GM18873 (cell line): ENCODE data around the gene ARRB1.
A peak's percentile ranks its signal among the peaks of the same experiment; 100 is the strongest.
"Not testable (repeated sequence)": the region's sequence is repeated elsewhere in the genome, so short reads cannot be mapped to it uniquely, and the experiment has no call there.

Experiments
- ATAC-seq: cut with Tn5 transposase; IDR thresholded peaks from one replicate; pipeline ENCODE4 v1.9.1; 2021; ENCODE audit warnings: mild to moderate bottlenecking, moderate library complexity, moderate number of reproducible peaks; ENCODE audit not compliant: unreplicated experiment, low FRiP score

The ARRB1 gene

DNA sequence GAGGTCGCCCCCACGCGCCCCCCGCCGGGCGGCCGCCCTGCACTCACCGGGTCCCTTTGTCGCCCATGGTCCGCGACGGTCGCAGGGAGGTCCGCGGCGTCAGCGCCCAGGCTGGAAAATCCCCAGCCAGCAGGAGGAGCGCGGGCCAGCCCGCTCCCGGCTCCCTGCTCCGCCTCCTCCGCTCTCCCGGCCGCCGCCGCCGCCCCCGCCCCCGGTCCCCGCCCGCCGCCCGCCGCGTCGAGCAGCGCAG lies at the start of gene ARRB1:
Gene ARRB1 (minus strand): TSS at position 121 of the 250 bp plus-strand sequence. CDS start 54 bp downstream, at position 67.
- ATAC-seq, result no peak

DNA sequence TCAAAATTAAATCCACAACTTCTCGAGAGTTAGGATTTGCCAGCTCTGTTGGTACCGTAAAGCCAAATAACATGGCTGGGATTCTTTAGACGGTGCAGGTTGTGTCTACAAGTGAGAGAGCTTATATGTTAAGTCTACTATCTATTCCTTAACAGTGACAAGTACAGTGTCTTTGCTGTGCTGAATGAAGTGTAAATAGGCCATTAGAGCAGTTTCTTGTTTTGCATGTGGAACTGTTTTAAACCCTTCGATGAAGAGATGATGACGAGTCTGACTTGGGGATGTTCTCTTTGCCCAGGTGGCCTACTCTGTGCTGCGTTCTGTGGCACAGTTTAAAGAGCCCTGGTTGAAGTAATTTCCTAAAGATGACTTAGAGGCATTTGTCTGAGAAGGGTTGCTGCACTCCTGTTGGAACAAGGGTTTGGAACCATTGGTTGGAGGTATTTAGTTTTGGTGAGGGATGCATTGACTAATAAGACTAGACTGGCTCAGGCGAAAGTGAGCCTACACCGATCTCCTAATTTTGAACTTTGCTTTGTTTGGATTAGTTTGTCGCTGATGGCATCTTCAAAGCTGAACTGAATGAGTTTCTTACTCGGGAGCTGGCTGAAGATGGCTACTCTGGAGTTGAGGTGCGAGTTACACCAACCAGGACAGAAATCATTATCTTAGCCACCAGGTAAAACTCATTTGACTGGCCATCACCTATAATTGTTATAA lies 48.8 kb upstream of the ARRB1 start:
- no peak for ATAC-seq

DNA sequence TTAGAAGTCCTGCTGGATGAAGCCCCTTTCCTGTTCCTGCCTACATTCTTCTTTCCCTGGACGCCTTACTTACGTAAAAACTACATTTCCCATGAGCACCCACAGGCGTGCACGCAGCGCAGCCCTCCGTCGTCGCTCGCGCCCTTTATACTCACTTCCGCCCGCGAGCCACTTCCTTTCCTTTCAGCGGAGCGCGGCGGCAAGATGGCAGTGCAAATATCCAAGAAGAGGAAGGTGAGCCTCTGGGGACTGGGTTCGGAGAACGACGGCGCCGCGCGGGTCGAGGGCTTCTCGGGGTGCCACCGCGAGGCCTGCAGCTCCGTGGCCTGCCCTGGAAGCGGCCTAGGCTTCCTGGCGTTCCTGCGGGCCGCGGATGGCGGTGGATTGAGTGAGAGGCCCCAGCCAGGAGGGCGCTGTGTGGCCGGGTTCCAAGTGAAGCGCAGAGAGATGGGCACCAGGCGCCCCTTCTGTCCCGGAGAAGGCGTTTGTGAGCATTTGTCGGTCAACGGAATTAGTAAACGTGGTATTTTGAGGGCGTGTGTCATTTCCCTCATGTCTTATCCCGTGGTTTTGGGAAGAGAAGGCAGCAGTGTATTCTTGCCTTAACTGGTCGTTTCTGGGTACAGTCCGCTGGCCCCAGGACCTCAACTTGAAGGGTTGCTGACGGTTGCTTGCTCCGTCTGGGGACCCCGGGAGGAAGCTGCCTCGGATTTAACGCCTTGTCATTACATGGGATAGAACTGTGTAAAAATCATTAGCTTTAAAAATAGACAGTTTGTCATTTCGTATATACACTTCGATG lies 48.1 kb upstream of the ARRB1 start, which contains the start of gene RPS3:
Gene RPS3 (plus strand): TSS at position 175 of the 802 bp plus-strand sequence. CDS start 30 bp downstream, at position 205.
- peak; percentile 76 for ATAC-seq

DNA sequence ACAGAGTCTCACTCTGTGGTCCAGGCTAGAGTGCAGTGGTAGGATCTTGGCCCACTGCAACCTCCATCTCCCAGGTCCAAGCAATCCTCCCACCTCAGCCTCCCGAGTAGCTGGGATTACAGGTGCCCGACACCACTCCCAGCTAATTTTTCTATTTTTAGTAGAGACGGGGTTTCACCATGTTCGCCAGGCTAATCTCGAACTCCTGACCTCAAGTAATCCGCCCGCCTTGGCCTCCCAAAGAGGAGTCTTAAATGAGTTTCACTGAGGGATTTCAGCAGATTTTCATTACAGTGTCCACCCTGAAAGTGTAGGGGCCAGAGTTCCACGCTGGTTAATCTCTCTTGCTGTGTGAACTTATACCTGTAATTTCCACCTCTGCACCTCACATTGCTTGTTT lies 47.4 kb upstream of the ARRB1 start:
- ATAC-seq, result no peak

DNA sequence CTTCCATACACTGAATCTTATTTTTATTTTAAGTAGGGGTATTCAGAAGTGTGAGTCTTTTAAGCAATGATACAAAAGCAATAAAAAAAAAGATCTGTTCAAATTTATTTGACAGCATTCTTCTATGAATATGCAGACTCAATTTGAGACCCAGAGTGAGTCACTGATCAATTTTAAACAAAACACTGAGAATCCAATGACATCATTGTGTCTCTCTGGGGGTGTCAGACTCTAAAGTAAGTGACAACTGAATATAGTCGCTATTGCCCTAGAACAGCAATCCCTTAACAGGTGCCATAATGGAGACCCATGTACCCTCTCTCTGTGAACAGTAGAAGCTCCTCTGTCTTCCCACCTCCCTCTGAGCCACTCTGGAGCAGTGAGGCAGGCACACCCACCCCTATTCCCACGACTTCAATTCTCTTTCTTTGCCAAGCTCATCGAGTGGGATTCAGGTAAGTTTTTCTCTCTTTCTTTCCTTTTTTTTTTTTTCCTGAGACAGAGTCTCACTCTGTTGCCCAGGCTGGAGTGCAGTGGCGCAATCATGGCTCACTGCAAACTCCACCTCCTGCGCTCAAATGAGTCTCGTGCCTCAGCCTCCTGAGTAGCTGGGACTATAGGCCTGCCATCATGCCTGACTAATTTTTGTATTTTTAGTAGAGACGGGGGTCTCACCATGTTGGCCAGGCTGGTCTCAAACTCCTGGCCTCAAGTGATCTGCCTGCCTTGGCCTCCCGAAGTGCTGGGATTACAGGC lies 42.8 kb upstream of the ARRB1 start:
- ATAC-seq, result no peak

DNA sequence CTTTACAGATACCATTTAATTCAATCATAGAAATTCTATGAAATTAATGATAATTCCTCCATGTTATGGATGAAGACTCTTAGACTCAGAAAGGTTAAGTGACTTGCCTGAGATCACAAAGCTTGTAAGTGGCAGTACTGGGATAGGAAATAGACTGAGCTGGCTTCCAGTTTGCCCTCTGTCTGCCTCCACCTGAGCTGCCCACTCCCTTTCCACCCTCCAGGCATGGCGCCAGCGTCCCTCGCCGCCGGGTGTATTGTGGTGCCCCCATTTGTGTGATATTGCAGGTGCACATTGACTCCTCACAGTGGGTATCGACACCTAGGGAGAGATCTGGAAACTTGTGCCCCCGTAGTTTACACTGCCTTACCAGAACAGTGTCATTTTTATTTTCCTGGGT lies 38.5 kb upstream of the ARRB1 start:
- no peak for ATAC-seq

DNA sequence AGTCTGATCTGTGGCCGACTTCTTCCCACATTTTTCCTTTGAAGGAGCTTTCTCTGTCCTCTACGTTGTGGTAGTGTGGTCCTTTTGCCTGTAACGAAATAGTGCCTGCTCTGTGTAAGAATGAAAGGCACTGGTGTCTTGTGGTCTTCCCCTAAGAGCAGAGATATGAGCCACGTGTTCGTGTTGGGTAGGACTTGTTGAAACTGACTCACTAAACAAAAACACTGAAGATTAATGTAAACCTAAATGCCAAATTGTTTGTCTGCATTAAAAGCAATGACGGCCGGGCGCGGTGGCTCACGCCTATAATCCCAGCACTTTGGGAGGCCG lies 37.8 kb upstream of the ARRB1 start:
- no peak for ATAC-seq

DNA sequence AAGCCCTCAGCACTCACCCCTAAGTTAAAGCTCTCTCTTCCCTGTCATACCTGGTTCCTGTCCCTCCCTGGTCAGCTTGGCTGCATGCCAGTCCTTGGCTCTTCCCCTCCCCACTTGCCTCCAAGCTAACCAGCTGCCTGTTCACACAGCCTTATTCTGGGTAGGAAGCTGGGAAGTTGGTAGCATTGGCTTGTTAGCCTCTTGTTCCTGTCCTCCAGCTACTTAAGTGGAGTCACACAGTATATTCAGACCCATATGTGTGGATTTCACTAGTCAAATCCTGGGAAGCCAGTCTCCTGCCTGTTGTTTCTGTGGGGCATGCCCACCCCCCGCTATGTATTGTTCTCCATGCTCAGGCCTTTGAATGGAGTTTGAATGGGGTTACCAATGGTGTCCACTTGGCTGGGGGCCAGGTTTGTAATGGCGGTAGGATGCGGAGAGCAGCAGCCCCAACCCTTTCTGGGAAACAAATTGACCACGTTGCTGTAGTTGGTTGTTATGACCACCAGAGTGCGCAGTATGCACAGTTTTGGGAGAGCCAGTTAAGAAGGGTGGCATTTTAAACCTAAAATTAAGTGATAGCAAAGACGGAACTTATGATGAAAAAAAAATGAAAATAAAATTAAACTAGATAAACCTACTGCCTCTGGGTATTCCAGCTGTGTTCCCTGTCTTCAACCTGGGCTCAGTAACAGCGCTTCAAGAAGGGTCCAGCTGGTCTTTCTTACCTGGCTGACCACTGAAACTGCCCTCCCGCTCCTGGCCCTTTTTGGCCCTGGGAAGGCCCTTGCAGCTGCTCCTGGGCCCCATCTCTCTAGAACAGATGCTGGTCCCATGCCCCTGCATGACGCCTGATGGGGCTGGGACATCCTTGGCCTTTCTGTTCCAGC lies 37.2 kb upstream of the ARRB1 start:
- ATAC-seq, result no peak

DNA sequence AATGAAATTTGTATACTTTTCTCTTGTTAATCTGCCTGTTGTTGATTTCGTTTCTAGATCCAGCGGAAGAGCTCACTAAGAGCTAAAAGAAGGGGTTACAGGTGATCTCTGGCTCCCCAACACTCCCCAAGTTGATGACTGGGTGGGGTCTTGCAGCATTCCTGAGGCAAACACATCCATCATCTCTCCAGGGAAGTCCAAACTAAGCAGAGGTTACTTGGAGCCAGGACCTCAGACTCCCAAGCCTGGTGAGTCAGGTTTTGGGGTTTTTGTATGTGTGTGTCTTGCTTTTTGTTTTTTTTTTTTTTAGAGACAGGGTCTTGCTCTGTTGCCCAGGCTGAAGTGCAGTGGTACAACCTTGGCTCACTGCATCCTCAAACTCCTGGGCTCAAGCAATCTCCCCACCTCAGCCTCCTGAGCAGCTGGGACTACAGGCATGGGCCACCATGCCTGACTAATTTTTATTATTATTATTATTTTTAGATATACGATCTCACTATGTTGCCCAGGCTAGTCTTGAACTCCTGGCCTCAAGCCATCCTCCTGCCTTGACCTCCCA lies 36.4 kb upstream of the ARRB1 start:
- no peak for ATAC-seq

DNA sequence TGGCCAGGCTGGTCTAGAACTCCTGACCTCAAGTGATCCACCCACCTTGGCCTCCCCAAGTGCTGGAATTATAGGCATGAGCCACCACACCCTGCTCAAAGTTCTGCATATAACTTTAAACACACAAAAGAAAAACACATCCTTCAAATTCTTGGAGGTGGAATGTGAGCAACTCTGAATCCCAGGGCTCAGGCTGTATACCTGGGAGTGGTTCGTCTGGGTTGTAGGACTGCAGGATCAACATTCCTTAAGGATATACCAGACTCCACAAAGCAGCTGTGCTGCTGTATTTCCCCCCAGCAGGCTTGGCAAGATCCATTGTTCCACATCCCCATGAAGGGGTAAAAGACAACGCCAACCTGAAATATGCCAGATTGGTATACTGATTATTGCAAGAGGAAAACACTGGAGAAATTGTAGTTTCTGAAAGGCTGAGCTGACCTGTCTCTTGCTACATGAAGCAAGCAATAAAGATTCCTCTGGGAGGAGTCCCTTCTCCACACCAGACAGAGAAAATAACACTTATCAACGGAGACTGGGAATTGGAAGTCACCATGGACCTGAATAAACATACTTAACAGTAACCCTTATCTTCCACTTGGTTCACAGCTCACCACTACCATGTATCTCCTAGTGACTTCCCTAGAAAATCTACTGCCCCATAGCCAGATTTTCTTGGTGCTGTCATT lies 35.6 kb upstream of the ARRB1 start:
- no peak for ATAC-seq

DNA sequence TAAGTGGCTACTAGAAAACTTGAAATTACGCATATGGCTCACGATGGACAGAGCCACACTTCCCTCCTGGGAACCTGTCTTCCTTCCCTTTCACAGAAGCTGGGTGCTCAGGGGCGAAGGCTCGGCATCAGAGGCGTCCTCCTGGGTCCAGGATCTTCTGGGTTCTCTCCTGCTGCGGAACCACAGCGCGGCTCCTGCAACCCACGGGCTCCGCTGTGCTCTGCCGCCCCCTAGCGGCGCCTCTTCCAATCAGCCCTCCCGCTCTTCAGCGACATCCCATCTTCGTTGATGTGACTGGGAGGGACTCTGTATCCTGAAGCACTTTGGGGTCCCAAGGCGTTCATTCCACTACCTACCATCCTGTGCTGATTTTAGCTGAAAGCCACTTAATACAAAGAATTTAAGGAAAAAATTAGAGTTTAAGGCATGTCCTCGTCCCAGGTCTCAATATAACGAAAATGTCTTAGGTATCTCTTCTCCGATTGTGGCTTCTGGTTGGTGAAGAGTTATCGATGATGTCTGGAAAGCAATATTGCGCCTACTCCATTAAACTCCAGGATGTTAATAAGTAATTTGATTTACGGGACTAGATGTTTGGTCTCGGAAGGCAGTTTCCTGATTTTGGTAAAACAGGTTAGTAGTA lies 33.1 kb upstream of the ARRB1 start:
- ATAC-seq, result no peak

DNA sequence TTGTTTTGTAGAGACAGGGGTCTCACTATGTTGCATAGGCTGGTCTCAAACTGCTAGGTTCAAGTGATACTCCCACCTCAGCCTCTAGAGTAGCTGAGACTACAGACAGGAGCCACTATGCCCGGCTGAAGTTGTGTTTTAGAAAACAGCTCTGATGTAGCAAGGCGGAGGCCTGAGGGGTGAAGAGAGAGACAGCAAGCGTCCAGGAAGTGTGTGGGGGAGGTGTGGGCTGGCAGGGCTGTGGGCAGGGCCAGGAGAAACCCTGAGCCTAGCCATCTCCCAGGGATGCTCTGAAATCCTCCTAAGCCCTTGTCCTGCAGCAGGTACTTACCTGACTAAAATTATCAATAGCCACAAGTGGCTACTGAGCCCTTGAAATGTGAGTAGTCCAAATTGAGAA lies 31.8 kb upstream of the ARRB1 start:
- no peak for ATAC-seq

DNA sequence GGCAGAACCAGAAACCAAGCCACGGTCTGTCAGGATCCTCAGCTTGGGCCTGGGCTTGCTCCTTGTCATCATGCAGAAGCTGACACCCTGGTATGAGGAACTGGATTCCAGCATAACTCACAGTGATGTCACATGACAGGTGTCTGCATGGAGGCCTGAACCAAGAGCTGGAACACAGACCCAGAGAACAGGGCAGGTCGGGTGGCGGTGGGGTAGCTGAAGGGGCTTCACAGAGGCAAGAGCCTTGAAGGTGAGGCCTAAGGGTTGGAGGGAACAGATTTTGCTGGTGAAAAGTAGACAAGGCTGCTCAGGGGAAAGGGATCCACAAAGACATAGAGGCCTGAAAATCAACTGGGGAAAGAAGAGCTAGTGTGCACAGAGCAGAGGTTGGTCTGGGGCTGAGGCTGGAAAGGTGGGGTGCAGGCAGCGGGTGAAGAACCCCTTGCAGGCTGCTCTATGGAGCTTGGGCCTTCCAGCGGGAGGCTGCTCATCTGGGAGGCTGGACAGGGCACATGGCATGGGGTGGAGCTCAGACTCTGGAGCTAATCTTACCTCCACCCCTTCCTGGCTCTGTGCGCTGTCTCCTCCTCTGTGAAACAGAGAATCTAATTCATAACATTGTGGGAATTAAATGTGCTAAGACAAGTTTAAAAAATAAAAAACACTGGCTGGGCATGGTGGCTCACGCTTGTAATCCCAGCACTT lies 29.4 kb upstream of the ARRB1 start:
- no peak for ATAC-seq

DNA sequence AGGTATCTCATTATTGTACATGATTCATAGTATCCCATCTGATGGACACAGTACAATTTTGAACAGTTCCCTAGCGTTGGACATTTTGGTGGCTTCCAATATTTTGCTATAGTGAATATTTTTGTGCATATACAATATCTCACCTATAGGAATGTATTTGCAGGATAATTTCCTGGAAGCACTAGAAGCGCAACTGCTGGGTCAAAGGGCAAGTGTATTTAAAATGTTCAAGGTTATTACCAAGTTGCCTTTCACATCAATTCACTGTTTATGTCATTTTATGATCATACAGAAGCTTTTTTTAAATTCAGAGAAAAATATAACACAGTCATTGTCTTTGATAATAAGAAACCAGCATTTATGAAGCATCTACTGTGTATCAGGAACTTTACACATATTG lies 28.8 kb upstream of the ARRB1 start:
- no peak for ATAC-seq

DNA sequence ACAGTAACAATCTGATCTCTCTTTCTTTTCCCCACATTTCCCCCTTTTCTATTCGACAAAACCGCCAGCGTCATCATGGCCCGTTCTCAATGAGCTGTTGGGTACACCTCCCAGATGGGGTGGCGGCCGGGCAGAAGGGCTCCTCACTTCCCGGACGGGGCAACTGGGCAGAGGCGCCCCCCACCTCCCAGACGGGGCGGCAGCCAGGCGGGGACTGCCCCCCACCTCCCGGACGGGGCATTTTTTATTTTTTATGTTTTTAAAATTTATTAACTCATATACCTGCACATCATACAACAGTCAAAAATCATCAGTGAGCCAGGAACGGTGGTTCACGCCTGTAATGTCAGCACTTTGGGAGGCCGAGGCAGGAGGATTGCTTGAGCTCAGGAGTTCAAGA lies 27.3 kb upstream of the ARRB1 start:
- ATAC-seq, result not testable (repeated sequence)

DNA sequence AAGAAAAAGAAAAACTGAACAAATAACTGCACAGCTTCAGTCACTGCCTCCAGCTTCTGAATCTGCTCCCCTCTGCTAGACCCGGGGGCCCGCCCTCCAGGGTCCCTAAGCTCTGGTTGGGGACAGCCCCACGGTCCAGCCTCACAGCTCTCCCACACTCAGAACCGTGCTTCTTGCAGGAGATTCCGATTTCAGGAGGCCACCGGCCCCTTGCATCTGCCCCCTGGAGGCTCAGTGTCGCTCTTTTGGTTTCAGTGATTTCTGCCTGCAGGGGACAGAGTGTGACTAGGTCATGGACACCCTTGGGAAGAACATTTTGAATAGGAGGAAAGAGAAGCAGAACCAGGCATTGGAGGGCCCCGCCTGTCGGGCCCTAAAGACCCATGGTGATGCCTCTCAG lies 24.7 kb upstream of the ARRB1 start:
- ATAC-seq, result no peak

DNA sequence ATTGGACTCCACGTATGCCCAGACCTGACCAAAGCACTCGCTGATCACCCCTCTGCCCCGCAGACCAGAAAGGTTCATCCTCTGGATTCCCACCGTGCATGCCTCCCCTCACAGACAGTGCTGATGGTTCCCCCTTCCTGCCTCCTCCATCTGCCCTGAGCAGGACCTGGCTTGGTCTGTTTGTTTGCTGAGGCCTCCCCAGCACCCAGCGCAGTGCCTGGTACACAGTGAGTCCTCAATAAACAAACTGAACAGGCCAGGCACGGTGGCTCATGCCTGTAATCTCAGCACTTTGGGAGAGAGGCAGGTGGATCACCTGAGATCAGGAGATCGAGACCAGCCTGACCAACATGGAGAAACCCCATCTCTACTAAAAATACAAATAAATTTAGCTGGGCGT lies 24.2 kb upstream of the ARRB1 start:
- no peak for ATAC-seq

DNA sequence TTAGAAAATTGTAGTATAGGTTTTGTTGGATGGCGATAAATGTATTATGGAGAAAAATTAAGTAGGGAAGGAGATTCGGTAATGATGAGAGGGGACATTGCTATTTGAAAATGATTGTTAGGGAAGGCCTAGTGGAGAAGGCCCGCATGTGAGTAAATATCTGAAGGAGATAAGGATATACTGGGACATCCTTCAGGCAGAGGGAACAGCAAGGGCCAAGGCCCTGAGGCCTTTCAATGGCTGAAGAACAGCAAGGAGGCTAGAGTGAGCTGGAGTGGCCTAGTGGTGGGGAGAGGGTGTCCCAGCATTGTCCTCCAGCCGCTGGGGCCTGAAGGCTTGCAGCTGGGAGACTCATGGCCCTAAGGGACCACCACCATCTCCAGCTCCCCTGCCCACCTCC lies 23.2 kb upstream of the ARRB1 start:
- ATAC-seq, result no peak

DNA sequence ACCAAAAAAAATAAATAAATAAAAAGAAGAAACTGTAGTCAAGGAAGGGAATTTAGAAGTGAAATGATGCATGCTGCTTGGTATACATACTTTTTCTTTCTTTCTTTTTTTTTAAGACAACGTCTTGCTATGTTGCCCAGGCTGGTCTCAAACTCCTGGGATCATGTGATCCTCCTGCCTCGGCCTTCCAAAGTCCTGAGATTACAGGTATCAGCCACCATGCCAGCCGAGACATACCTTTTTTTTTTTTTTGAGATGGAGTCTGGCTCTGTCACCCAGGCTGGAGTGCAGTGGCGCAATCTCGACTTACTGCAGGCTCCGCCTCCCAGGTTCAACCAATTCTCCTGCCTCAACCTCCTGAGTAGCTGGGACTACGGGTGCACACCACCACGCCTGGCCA lies 21.7 kb upstream of the ARRB1 start:
- ATAC-seq, result no peak
